Caco-2 (cell line): ENCODE results near the gene IGLL5. TPM values are rescaled to one million over a fixed set of nuclear protein-coding genes. Genes with fewer than 3 reads are reported as not detected.

ENCODE experiments used
- BruUV-seq: library from RNA; stranded (reverse); fragments of 400-500 nt; replicated peaks from 2 replicates; lab custom pipeline; 2021; lab: Mats Ljungman, UMichigan
- CTCF ChIA-PET: fragments of 300-600 bp; sonication (Branson Sonifier 250); formaldehyde crosslinking; loops from one replicate; lab custom pipeline; 2022; ENCODE audit warnings: antibody characterized with exemption; lab: Charles Lee
- POLR2A ChIA-PET: fragments of 300-600 bp; sonication (Branson Sonifier 250); formaldehyde crosslinking; loops from one replicate; lab custom pipeline; 2022; ENCODE audit warnings: antibody characterized with exemption; lab: Charles Lee
- DNase-seq, 2 experiments: peaks; one replicate each; pipeline versions ENCODE4 v3.0.0 to v3.0.0-alpha.2; 2020 to 2022
- H3K27me3 ChIP-seq: replicated peaks from 2 replicates; pipeline ENCODE4 v1.6.0; 2011; ENCODE audit warnings: low read length; ENCODE audit not compliant: control insufficient read depth, insufficient read depth
- H3K36me3 ChIP-seq: 2 replicates; pipeline ENCODE4 v1.5.1; 2011; ENCODE audit warnings: low read length; ENCODE audit not compliant: control insufficient read depth, insufficient read depth
- H3K4me1 ChIP-seq: fragments of 250-450 bp; sonication (Bioruptor Pico); 2 replicates; pipeline ENCODE4 v1.5.1; 2020; ENCODE audit warnings: mild to moderate bottlenecking
- H3K4me3 ChIP-seq: 2 replicates; pipeline ENCODE4 v1.5.1; 2011; ENCODE audit warnings: low read depth, mild to moderate bottlenecking, control low read depth, low read length
- H3K9me3 ChIP-seq: fragments of 250-450 bp; sonication (Bioruptor Pico); 2 replicates; pipeline ENCODE4 v1.5.1; 2020; ENCODE audit warnings: mild to moderate bottlenecking, moderate library complexity
- H3K27ac Mint-ChIP-seq: one replicate; pipeline ENCODE4 v1.8.0; 2022; ENCODE audit warnings: mixed read lengths; ENCODE audit not compliant: unreplicated experiment
- H3K27me3 Mint-ChIP-seq: one replicate; pipeline ENCODE4 v1.8.0; 2022; ENCODE audit warnings: mixed read lengths; ENCODE audit not compliant: insufficient read depth, unreplicated experiment
- H3K36me3 Mint-ChIP-seq: one replicate; pipeline ENCODE4 v1.8.0; 2022; ENCODE audit warnings: mild to moderate bottlenecking, mixed read lengths; ENCODE audit not compliant: insufficient read depth, unreplicated experiment
- H3K4me1 Mint-ChIP-seq: one replicate; pipeline ENCODE4 v1.8.0; 2022; ENCODE audit warnings: low read depth, mixed read lengths; ENCODE audit not compliant: unreplicated experiment
- H3K4me3 Mint-ChIP-seq: one replicate; pipeline ENCODE4 v1.8.0; 2022; ENCODE audit warnings: mild to moderate bottlenecking, moderate library complexity, mixed read lengths; ENCODE audit not compliant: unreplicated experiment
- H3K9me3 Mint-ChIP-seq: one replicate; pipeline ENCODE4 v1.8.0; 2022; ENCODE audit warnings: mixed read lengths; ENCODE audit not compliant: unreplicated experiment
- intact Hi-C: fragments of 100-400 bp; cut with micrococcal nuclease; formaldehyde crosslinking; loops from one replicate; pipeline ENCODE4 v1.10.0; 2022; ENCODE audit not compliant: unreplicated experiment
- total RNA-seq: library from RNA; stranded (reverse); gene quantifications from 2 replicates; pipeline ENCODE4 v1.2.3, GENCODE V29; 2022
- TF ChIP-seq, protein P1 (sequence below), 2 experiments: fragments of 200-600 bp in 1 of 2; IDR thresholded peaks; 1 replicate in 1 of 2; 2 replicates in 1 of 2; pipeline versions ENCODE4 v1.5.1 to v1.8.0; 2011 to 2022; ENCODE audit warnings: antibody characterized with exemption in 1 of 2, control low read depth in 1 of 2, inconsistent platforms in 1 of 2, low read depth in 1 of 2, low read length in 1 of 2, mild to moderate bottlenecking in 1 of 2, moderate library complexity in 1 of 2; ENCODE audit not compliant: insufficient read depth in 1 of 2, severe bottlenecking in 1 of 2, unreplicated experiment in 1 of 2

The IGLL5 gene
- total RNA-seq, 1 experiment from 2014 or later = not detected

- no peaks in the 10 kb centered on the region for H3K9me3 Mint-ChIP-seq
- Histone ChIP-seq H3K27me3 (no peaks in the 10 kb centered on the region; the same call in 1 of the 2 replicates), H3K4me3 (no peak overlapping the region), H3K36me3 (no peaks in the 10 kb centered on the region), H3K9me3 (no peaks in the 10 kb centered on the region), H3K4me1 (no peaks in the 10 kb centered on the region)
- H3K4me3 Mint-ChIP-seq = no peak overlapping the region
- no peak for DNase-seq
- BruUV-seq = no TSS peak
- H3K27ac Mint-ChIP-seq = no peak overlapping the region
- no peaks in the 10 kb centered on the region for H3K4me1 Mint-ChIP-seq
- ChIA-PET CTCF (interaction anchor here (0.6 to 1.0 kb wide), 2 partner anchors 105 to 201 kb away, joined by 3 read pairs; no protein-coding TSS in a partner anchor), POLR2A (no interaction called here)
- TF ChIP-seq, protein P1, sequence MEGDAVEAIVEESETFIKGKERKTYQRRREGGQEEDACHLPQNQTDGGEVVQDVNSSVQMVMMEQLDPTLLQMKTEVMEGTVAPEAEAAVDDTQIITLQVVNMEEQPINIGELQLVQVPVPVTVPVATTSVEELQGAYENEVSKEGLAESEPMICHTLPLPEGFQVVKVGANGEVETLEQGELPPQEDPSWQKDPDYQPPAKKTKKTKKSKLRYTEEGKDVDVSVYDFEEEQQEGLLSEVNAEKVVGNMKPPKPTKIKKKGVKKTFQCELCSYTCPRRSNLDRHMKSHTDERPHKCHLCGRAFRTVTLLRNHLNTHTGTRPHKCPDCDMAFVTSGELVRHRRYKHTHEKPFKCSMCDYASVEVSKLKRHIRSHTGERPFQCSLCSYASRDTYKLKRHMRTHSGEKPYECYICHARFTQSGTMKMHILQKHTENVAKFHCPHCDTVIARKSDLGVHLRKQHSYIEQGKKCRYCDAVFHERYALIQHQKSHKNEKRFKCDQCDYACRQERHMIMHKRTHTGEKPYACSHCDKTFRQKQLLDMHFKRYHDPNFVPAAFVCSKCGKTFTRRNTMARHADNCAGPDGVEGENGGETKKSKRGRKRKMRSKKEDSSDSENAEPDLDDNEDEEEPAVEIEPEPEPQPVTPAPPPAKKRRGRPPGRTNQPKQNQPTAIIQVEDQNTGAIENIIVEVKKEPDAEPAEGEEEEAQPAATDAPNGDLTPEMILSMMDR (IDR thresholded peaks at IDR 0.05; ENCODE audit: insufficient read depth in 1 of 2, low read depth in 1 of 2, low read length in 1 of 2, severe bottlenecking in 1 of 2, unreplicated experiment in 1 of 2) = no peak
- H3K27me3 Mint-ChIP-seq = peaks cover 3% of the 10 kb centered on the region
- H3K36me3 Mint-ChIP-seq = no peaks in the 10 kb centered on the region
- intact Hi-C loops = no loop called here
These were observed 27.4 kb downstream of the IGLL5 start for GRCh38 chr22:22914726-22915669.

DNA sequence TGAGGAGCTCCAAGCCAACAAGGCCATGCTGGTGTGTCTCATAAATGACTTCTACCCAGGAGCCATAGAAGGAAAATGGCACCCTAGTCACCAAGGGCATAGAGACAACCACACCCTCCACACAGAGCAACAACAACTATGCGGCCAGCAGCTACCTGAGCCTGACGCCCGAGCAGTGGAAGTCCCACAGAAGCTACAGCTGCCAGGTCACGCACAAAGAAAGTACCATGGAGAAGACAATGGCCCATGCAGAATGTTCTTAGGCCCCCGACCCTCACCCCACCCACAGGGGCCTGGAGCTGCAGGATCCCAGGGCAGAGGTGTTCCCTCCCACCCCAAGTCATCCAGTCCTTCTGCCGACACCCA, 28.0 kb downstream of the IGLL5 start:
- Mint-ChIP-seq H3K4me1 (no peaks in the 10 kb centered on the region), H3K36me3 (no peaks in the 10 kb centered on the region), H3K27me3 (peaks cover 3% of the 10 kb centered on the region), H3K27ac (no peak overlapping the region), H3K9me3 (no peaks in the 10 kb centered on the region), H3K4me3 (no peak overlapping the region)
- ChIA-PET CTCF (interaction anchor here (1.0 kb wide), 1 partner anchor 106 kb away, joined by 3 read pairs; no protein-coding TSS in a partner anchor), POLR2A (no interaction called here)
- DNase-seq = no peak
- no peaks in the 10 kb centered on the region for H3K4me1 ChIP-seq
- H3K4me3 ChIP-seq = no peak overlapping the region
- no peaks in the 10 kb centered on the region; the same call in 1 of the 2 replicates for H3K27me3 ChIP-seq
- TF ChIP-seq, protein P1 (IDR thresholded peaks at IDR 0.05; ENCODE audit: insufficient read depth in 1 of 2, low read depth in 1 of 2, low read length in 1 of 2, severe bottlenecking in 1 of 2, unreplicated experiment in 1 of 2) = no peak
- BruUV-seq = no TSS peak
- intact Hi-C loops = no loop called here
- H3K9me3 ChIP-seq = no peaks in the 10 kb centered on the region
- H3K36me3 ChIP-seq = no peaks in the 10 kb centered on the region

- Histone ChIP-seq H3K36me3 (no peaks in the 10 kb centered on the region), H3K27me3 (no peaks in the 10 kb centered on the region; the same call in 1 of the 2 replicates), H3K4me3 (no peak overlapping the region), H3K9me3 (no peaks in the 10 kb centered on the region), H3K4me1 (no peaks in the 10 kb centered on the region)
- no peak for DNase-seq
- no peaks in the 10 kb centered on the region for H3K27me3 Mint-ChIP-seq
- ChIA-PET POLR2A (no interaction called here), CTCF (no interaction called here)
- no peaks in the 10 kb centered on the region for H3K36me3 Mint-ChIP-seq
- no peaks in the 10 kb centered on the region for H3K9me3 Mint-ChIP-seq
- intact Hi-C loops = no loop called here
- TF ChIP-seq, protein P1 (IDR thresholded peaks at IDR 0.05; ENCODE audit: insufficient read depth in 1 of 2, low read depth in 1 of 2, low read length in 1 of 2, severe bottlenecking in 1 of 2, unreplicated experiment in 1 of 2) = no peak
- H3K4me3 Mint-ChIP-seq = no peak overlapping the region
- BruUV-seq = no TSS peak
- H3K27ac Mint-ChIP-seq = no peak overlapping the region
- H3K4me1 Mint-ChIP-seq = no peaks in the 10 kb centered on the region
These were observed 28.8 kb downstream of the IGLL5 start for GRCh38 chr22:22916215-22916951.
